GM11168 (cell line): ENCODE results near the gene SCD5.

Source experiments
- in situ Hi-C: fragments of 300-500 bp; cut with MboI; formaldehyde crosslinking; loops from one replicate; pipeline ENCODE4 v1.12.0; 2022; ENCODE audit warnings: low sequenced_read_pairs; ENCODE audit not compliant: unreplicated experiment

Gene SCD5

GRCh38 chr4:82797405-82798111, 1.0 kb downstream of the SCD5 start:
- in situ Hi-C loops, result no loop called here

GRCh38 chr4:82797040-82797404, 1.6 kb downstream of the SCD5 start:
- in situ Hi-C loops, result no loop called here

GRCh38 chr4:82792912-82793649, 5.5 kb downstream of the SCD5 start:
- in situ Hi-C loops, result no loop called here

- in situ Hi-C loops, result no loop called here
Observed at GRCh38 chr4:82791179-82791578, 7.4 kb downstream of the SCD5 start.

GRCh38 chr4:82790060-82790660, 8.4 kb downstream of the SCD5 start:
- in situ Hi-C loops, result no loop called here

- in situ Hi-C loops, result no loop called here
Observed at GRCh38 chr4:82789025-82789776, 9.4 kb downstream of the SCD5 start.

GRCh38 chr4:82787342-82787741, 11.3 kb downstream of the SCD5 start:
- in situ Hi-C loops, result no loop called here

- in situ Hi-C loops, result no loop called here
Observed at GRCh38 chr4:82786828-82787227, 11.8 kb downstream of the SCD5 start.

GRCh38 chr4:82785611-82786400, 12.8 kb downstream of the SCD5 start:
- in situ Hi-C loops, result no loop called here

- in situ Hi-C loops, result no loop called here
Observed at GRCh38 chr4:82784681-82785610, 13.7 kb downstream of the SCD5 start.

- in situ Hi-C loops, result no loop called here
Observed at GRCh38 chr4:82782626-82783345, 15.8 kb downstream of the SCD5 start.

- in situ Hi-C loops, result no loop called here
Observed at GRCh38 chr4:82780752-82781231, 17.8 kb downstream of the SCD5 start.

- in situ Hi-C loops, result no loop called here
Observed at GRCh38 chr4:82780170-82780751, 18.3 kb downstream of the SCD5 start.

GRCh38 chr4:82779032-82779431, 19.6 kb downstream of the SCD5 start:
- in situ Hi-C loops, result no loop called here

- in situ Hi-C loops, result no loop called here
Observed at GRCh38 chr4:82777857-82778525, 20.6 kb downstream of the SCD5 start.

GRCh38 chr4:82776925-82777542, 21.6 kb downstream of the SCD5 start:
- in situ Hi-C loops, result no loop called here

GRCh38 chr4:82775243-82775642, 23.4 kb downstream of the SCD5 start:
- in situ Hi-C loops, result no loop called here
